MCF 10A (cell line): ENCODE results near the gene SYDE2. TPM values are rescaled to one million over a fixed set of nuclear protein-coding genes. Genes with fewer than 3 reads are reported as not detected.
"Not testable (repeated sequence)": the region's sequence is repeated elsewhere in the genome, so short reads cannot be mapped to it uniquely, and the experiment has no call there.

Source experiments
- BruUV-seq: library from RNA; stranded (reverse); fragments of 400-500 nt; replicated peaks from 2 replicates; lab custom pipeline; 2021; lab: Mats Ljungman, UMichigan
- CTCF ChIA-PET: fragments of 300-600 bp; sonication (Branson Sonifier 250); formaldehyde crosslinking; extraction: SDS; loops from one replicate; lab custom pipeline; 2021; ENCODE audit warnings: antibody characterized with exemption, inconsistent platforms; lab: Yijun Ruan, JAX
- POLR2A ChIA-PET: fragments of 300-600, 350-650 bp; sonication (Branson Sonifier 250); formaldehyde crosslinking; extraction: SDS; loops from one replicate; lab custom pipeline; 2020; ENCODE audit warnings: antibody characterized with exemption, inconsistent platforms; lab: Yijun Ruan, JAX
- DNase-seq: peaks from one replicate; pipeline ENCODE4 v3.0.0-alpha.2; 2018; ENCODE audit not compliant: unreplicated experiment
- H3K27ac Mint-ChIP-seq: one replicate; pipeline ENCODE4 v1.8.0; 2022; ENCODE audit warnings: mild to moderate bottlenecking, low read depth, mixed read lengths; ENCODE audit not compliant: unreplicated experiment
- H3K27me3 Mint-ChIP-seq: one replicate; pipeline ENCODE4 v1.8.0; 2022; ENCODE audit warnings: mixed read lengths; ENCODE audit not compliant: insufficient read depth, unreplicated experiment
- H3K36me3 Mint-ChIP-seq: one replicate; pipeline ENCODE4 v1.8.0; 2022; ENCODE audit warnings: mild to moderate bottlenecking, moderate library complexity, mixed read lengths; ENCODE audit not compliant: insufficient read depth, unreplicated experiment
- H3K4me1 Mint-ChIP-seq: one replicate; pipeline ENCODE4 v1.8.0; 2022; ENCODE audit warnings: mixed read lengths; ENCODE audit not compliant: insufficient read depth, unreplicated experiment
- H3K4me3 Mint-ChIP-seq: one replicate; pipeline ENCODE4 v1.8.0; 2022; ENCODE audit warnings: mild to moderate bottlenecking, moderate library complexity, mixed read lengths; ENCODE audit not compliant: unreplicated experiment
- H3K9me3 Mint-ChIP-seq: one replicate; pipeline ENCODE4 v1.8.0; 2022; ENCODE audit warnings: mixed read lengths; ENCODE audit not compliant: unreplicated experiment
- intact Hi-C: fragments of 100-400 bp; cut with micrococcal nuclease; formaldehyde crosslinking; loops from 2 replicates; pipeline ENCODE4 v1.14.1; 2022
- total RNA-seq: library from RNA; stranded (reverse); gene quantifications from 2 replicates; pipeline ENCODE4 v1.2.3, GENCODE V29; 2022
- TF ChIP-seq, protein P1 (sequence below): fragments of 200-600 bp; IDR thresholded peaks from one replicate; pipeline ENCODE4 v1.8.0; 2022; ENCODE audit warnings: antibody characterized with exemption, mild to moderate bottlenecking; ENCODE audit not compliant: unreplicated experiment

Gene SYDE2
- total RNA-seq, 1 experiment from 2014 or later: 5.9 TPM

DNA sequence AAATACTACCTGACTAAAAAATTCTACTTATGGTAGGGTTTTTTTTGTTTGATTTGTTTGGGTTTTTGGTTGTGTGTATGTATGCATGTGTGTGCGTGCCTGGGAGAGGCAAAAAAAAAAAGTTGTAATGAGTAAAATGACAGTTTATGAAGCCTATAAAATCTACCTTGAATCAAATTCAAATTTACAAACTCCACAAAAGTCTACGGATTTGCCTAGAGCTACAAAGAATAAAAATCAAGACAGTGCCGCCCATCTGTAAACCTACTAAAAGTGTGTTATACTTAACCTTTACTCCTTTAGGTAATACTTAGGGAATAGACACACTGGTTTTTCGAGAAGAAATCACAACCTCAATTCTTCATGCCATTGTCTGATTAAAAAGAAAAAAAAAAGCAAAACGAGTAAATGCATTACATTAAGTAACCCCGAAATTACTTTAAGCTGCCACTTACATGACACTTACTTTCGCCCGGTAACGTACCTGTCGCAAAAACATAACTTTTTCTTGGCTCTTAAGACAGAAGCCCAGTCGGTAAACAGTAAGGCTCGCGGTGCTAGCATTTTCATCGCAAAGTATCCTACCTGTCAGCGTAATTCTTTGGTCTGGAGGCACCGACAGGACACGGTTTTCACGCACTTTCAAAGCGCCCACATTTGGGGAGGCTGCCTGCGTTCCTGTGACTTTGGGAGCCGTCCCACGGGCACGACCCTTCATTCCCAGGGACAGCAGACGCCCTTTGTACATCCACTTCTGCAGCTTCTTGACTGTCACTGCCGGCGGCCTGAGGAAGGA lies 951 bp downstream of the SYDE2 start:
- TF ChIP-seq, protein P1, sequence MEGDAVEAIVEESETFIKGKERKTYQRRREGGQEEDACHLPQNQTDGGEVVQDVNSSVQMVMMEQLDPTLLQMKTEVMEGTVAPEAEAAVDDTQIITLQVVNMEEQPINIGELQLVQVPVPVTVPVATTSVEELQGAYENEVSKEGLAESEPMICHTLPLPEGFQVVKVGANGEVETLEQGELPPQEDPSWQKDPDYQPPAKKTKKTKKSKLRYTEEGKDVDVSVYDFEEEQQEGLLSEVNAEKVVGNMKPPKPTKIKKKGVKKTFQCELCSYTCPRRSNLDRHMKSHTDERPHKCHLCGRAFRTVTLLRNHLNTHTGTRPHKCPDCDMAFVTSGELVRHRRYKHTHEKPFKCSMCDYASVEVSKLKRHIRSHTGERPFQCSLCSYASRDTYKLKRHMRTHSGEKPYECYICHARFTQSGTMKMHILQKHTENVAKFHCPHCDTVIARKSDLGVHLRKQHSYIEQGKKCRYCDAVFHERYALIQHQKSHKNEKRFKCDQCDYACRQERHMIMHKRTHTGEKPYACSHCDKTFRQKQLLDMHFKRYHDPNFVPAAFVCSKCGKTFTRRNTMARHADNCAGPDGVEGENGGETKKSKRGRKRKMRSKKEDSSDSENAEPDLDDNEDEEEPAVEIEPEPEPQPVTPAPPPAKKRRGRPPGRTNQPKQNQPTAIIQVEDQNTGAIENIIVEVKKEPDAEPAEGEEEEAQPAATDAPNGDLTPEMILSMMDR: no peak
- Mint-ChIP-seq H3K4me1 (peaks cover 12% of the 10 kb centered on the region), H3K36me3 (no peaks in the 10 kb centered on the region), H3K27ac (peak overlapping the region; percentile 15), H3K9me3 (no peaks in the 10 kb centered on the region), H3K4me3 (peak overlapping the region; percentile 93), H3K27me3 (no peaks in the 10 kb centered on the region)
- DNase-seq: peak; percentile 47
- intact Hi-C loops: loop anchor here (2.0 kb wide), 1 partner anchor 59 kb away; the partner anchor contains the start of gene C1orf52
- BruUV-seq: no TSS peak
- ChIA-PET CTCF (interaction anchor here (0.6 to 3.2 kb wide), 2 partner anchors 59 to 431 kb away, joined by 6 to 8 read pairs; partner anchors contain the start of gene C1orf52), POLR2A (interaction anchor here (0.5 to 4.9 kb wide), 19 partner anchors 8 to 1506 kb away, joined by 3 to 42 read pairs (median 4); partner anchors contain the start of genes BCL10 and C1orf52)

DNA sequence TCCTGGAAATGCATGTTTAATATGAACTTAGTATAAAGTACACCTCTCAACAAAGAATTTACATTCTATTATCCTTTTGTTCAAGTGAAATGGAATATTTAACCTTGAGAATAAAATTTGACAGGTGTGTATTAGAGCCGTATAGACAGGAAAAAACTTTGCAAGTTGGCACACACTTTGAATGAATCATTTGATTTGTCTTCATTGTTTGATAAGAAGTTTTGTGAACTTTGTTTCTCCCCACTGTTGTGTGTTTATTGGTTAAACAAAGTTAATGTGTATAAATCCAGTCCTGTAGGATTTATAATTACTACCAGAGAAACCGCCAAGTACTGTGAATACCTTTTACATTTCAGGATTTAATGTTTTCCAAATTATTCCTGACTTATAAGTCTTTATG lies 2.0 kb downstream of the SYDE2 start:
- TF ChIP-seq, protein P1: no peak
- H3K27ac Mint-ChIP-seq: no peak overlapping the region
- no TSS peak for BruUV-seq
- DNase-seq: peak; percentile 22
- ChIA-PET POLR2A (interaction anchor here (0.7 to 4.9 kb wide), 8 partner anchors 9 to 693 kb away, joined by 3 to 42 read pairs (median 10); partner anchors contain the start of genes BCL10, C1orf52, GNG5 and SPATA1), CTCF (interaction anchor here (0.7 to 3.2 kb wide), 5 partner anchors 28 to 254 kb away, joined by 3 to 8 read pairs (median 3); partner anchors contain the start of gene C1orf52)
- intact Hi-C loops: no loop called here
- H3K27me3 Mint-ChIP-seq: no peaks in the 10 kb centered on the region
- no peaks in the 10 kb centered on the region for H3K36me3 Mint-ChIP-seq
- H3K4me3 Mint-ChIP-seq: peak overlapping the region; percentile 93
- peaks cover 6% of the 10 kb centered on the region for H3K4me1 Mint-ChIP-seq
- no peaks in the 10 kb centered on the region for H3K9me3 Mint-ChIP-seq

DNA sequence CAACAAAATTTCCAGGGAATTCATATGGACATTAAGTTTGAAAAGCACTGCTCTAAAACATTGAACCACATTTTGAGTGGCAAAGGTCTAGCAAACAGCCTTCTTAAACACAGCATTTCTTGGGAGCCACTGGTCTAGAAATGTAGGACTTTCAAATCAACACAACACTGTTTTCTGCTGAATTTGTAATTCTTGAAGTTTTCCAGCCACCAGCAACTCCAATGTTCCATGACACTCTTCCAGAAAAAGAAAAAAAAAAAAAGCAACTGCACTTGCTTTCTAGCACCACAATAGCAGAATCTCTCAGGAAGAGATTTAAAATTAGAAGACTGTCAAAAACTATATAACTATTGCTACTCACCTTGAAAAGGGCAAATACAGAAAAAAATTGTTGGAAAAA lies 4.5 kb downstream of the SYDE2 start:
- H3K27ac Mint-ChIP-seq: no peak overlapping the region

DNA sequence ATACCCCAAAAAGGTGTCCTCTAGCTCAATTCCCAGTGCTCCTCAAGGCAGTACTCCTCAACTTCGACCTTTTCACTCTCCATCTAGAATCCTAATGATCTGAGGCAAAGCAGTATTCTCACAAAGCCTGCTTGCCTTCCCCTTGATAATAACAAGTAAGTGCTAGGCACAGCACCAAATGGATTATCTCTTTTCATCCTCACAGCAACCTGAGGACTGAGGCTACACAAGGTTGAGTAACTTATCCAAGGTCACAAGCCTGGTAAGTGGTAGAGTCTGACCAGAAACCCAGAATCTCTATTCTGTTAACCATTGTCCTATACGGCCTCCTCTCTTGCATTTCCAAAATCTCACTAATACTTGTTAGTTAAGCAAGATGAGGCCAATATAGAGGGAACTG lies 5.1 kb downstream of the SYDE2 start:
- H3K4me3 Mint-ChIP-seq: no peak overlapping the region
- peaks cover 6% of the 10 kb centered on the region for H3K4me1 Mint-ChIP-seq
- H3K27me3 Mint-ChIP-seq: no peaks in the 10 kb centered on the region
- POLR2A ChIA-PET: interaction anchor here (0.7 kb wide), 2 partner anchors 13 to 81 kb away, joined by 4 to 9 read pairs; no protein-coding TSS in a partner anchor
- TF ChIP-seq, protein P1: no peak
- CTCF ChIA-PET: no interaction called here
- no peaks in the 10 kb centered on the region for H3K36me3 Mint-ChIP-seq
- no TSS peak for BruUV-seq
- intact Hi-C loops: no loop called here
- DNase-seq: no peak
- no peaks in the 10 kb centered on the region for H3K9me3 Mint-ChIP-seq
- no peak overlapping the region for H3K27ac Mint-ChIP-seq

More for the DNA sequence above, 4.5 kb downstream of the SYDE2 start:
- TF ChIP-seq, protein P1: no peak
- no peak for DNase-seq
- POLR2A ChIA-PET: no interaction called here
- H3K9me3 Mint-ChIP-seq: no peaks in the 10 kb centered on the region
- CTCF ChIA-PET: no interaction called here
- no TSS peak for BruUV-seq
- H3K4me3 Mint-ChIP-seq: no peak overlapping the region
- no peaks in the 10 kb centered on the region for H3K27me3 Mint-ChIP-seq
- intact Hi-C loops: no loop called here
- H3K4me1 Mint-ChIP-seq: peaks cover 6% of the 10 kb centered on the region
- no peaks in the 10 kb centered on the region for H3K36me3 Mint-ChIP-seq

DNA sequence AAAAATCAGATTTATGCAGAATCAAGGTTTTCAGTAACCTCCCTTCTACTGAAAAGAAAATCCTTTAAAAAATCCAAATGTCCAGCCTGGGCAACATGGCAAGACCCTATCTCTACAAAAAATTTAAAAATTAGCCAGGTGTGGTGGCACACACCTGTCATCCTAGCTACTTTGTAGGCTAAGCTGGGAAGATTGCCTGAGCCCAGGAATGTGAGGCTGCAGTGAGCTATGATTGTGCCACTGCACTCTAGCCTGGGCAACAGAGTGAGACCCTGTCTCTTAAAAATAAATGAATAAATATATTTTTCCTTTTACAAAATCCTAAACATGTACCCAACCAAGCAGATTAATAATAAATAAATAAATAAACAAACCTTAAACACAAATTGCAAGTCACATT lies 8.7 kb downstream of the SYDE2 start:
- intact Hi-C loops, H3K9me3 Mint-ChIP-seq, BruUV-seq, DNase-seq, H3K4me3 Mint-ChIP-seq, H3K36me3 Mint-ChIP-seq, H3K27me3 Mint-ChIP-seq, H3K4me1 Mint-ChIP-seq, H3K27ac Mint-ChIP-seq: not testable (repeated sequence)
- POLR2A ChIA-PET: interaction anchor here (1.0 to 1.5 kb wide), 2 partner anchors 9 to 13 kb away, joined by 3 to 4 read pairs; partner anchors contain the start of gene SYDE2
- CTCF ChIA-PET: interaction anchor here (1.0 kb wide), 2 partner anchors 15 to 66 kb away, joined by 3 to 5 read pairs; no protein-coding TSS in a partner anchor
